OCI-LY7 (cell line): ENCODE results near the gene PIEZO2.

Experiments used
- CTCF ChIP-seq: fragments of 200-600 bp; sonication (generic); conservative IDR thresholded peaks from 2 replicates; pipeline ENCODE4 v1.5.1; 2014; ENCODE audit warnings: mild to moderate bottlenecking, antibody characterized with exemption, low read length, moderate library complexity, mixed read lengths
- EZH2phosphoT487 ChIP-seq: fragments of 200-600 bp; sonication (generic); IDR thresholded peaks from 2 replicates; pipeline ENCODE4 v1.6.1; 2018; ENCODE audit warnings: low read depth, borderline replicate concordance, mild to moderate bottlenecking, mixed run types, antibody characterized with exemption, low read length, moderate library complexity, mixed read lengths

DNA sequence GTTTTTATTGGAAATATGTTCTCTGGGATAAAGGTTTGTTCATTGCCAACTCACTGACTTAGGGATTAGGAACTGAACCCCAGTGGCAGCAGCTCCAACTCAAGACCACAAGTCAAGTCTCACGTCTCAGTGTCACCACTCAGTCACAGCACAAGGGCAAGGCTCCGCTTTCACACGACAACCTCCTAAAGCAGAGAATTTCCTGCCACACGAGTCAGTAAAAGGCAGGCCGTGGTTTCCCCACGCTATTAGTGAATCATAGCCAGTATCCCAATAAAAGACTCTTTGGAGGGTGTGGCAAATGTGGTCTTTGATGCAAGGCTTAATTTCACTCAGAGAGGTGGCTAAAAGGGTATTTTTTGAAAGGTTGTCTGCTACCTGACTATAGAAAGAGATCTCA lies 57.6 kb downstream of the PIEZO2 start:
- TF ChIP-seq CTCF (no peak), EZH2phosphoT487 (no peak)
